Measurements from ENCODE around the gene RELB. TPM values are rescaled to one million over a fixed set of nuclear protein-coding genes. Genes with fewer than 3 reads are reported as not detected.

The RELB gene
- total and polyA plus RNA-seq, 2 donors (not counting 3 experiments of a cell fraction or from before 2014, with no cell fraction given): 13.2 to 14.4 TPM

DNA sequence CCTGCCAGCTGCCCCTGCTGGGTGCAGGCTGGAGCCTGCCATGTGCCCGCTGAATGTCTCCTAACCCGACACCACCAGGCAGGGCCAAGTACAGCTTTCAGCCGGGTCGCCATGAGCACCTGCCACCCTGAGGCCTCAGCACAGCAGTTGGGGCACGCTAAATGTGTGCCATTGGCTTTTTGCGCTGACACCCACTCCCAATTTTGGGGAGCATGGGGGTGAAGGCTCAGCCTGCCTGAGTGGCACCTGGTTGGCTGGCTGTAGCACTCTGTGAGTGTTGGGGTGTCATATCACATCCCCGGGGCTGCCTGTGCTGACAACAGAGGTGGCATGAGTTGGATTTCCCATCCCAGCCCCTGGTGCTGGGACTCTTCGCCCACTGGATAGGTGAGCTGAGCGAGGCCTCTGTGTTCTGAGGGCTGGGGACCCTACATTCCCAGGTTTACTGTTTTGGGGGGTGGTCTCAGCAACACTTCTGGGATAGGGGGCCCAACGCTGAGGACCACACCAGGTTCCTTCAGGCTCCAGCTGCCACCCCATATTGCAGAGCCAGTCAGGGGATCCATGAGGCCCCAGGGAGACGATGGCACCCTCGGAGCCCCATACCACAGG lies 7.2 kb upstream of the RELB start:
- Histone ChIP-seq H3K4me2 (ENCODE audit: insufficient read depth, low read length) (no peak overlapping the region), H3K27me3 (ENCODE audit: control insufficient read depth in 2 of 2, insufficient read depth in 2 of 2, low read length in 2 of 2) (no peaks in the 10 kb centered on the region), H3K9me1 (replicated peaks; ENCODE audit: control insufficient read depth, extremely low read depth, insufficient read depth, low read length) (no peaks in the 10 kb centered on the region), H3K27ac (ENCODE audit: insufficient read depth, low read depth, low read length) (no peak overlapping the region), H4K20me1 (replicated peaks; ENCODE audit: control insufficient read depth, extremely low read depth, insufficient read depth, low read length) (no peaks in the 10 kb centered on the region), H3K79me2 (ENCODE audit: control insufficient read depth, insufficient read depth, low read length) (no peaks in the 10 kb centered on the region), H2AFZ (ENCODE audit: low read depth, low read length) (no peak overlapping the region), H3K4me3 (replicated peaks in 1 of 3; ENCODE audit: insufficient read depth in 1 of 3, low read depth in 1 of 3, low read length in 3 of 3) (no peak overlapping the region), H3K9me3 (replicated peaks; ENCODE audit: control insufficient read depth, insufficient read depth, low read length) (no peaks in the 10 kb centered on the region), H3K36me3 (ENCODE audit: control insufficient read depth in 2 of 2, extremely low read depth in 1 of 2, insufficient read depth in 2 of 2, low read length in 2 of 2) (peaks cover 0 to 32% of the 10 kb centered on the region in 2 experiments), H3K4me1 (ENCODE audit: control insufficient read depth, extremely low read depth, insufficient read depth, low read length) (no peaks in the 10 kb centered on the region), H3K9ac (replicated peaks; ENCODE audit: extremely low read depth, insufficient read depth, low read length) (no peak overlapping the region)
- BruUV-seq (replicated peaks): no TSS peak
- POLR2A ChIA-PET: no interaction called here
- CTCF ChIA-PET: no interaction called here
- intact Hi-C loops (cut with micrococcal nuclease): no loop called here
- DNase-seq (ENCODE audit: low read depth, low spot score) (no peak), FAIRE-seq (no peak)
- dilution Hi-C loops (cut with MboI; ENCODE audit: extremely low pct_ligation_motif_present, low sequenced_read_pairs): no loop called here
- TF ChIP-seq POLR2AphosphoS5 (IDR thresholded peaks at IDR 0.05; ENCODE audit: insufficient read depth, low read depth, low read length): no peak
- no peak for TF ChIP-seq JUN (IDR thresholded peaks at IDR 0.05; ENCODE audit: borderline replicate concordance, insufficient read depth, insufficient read length, low read depth)
- TF ChIP-seq FOS (IDR thresholded peaks at IDR 0.05; ENCODE audit: borderline replicate concordance, insufficient read depth, low read length): no peak
- no peak for TF ChIP-seq MYC (IDR thresholded peaks at IDR 0.05; ENCODE audit: low read depth, low read length)
- TF ChIP-seq GATA2 (IDR thresholded peaks at IDR 0.05; ENCODE audit: insufficient read depth, insufficient read length, low read depth, low read length): no peak
- TF ChIP-seq, protein P1, sequence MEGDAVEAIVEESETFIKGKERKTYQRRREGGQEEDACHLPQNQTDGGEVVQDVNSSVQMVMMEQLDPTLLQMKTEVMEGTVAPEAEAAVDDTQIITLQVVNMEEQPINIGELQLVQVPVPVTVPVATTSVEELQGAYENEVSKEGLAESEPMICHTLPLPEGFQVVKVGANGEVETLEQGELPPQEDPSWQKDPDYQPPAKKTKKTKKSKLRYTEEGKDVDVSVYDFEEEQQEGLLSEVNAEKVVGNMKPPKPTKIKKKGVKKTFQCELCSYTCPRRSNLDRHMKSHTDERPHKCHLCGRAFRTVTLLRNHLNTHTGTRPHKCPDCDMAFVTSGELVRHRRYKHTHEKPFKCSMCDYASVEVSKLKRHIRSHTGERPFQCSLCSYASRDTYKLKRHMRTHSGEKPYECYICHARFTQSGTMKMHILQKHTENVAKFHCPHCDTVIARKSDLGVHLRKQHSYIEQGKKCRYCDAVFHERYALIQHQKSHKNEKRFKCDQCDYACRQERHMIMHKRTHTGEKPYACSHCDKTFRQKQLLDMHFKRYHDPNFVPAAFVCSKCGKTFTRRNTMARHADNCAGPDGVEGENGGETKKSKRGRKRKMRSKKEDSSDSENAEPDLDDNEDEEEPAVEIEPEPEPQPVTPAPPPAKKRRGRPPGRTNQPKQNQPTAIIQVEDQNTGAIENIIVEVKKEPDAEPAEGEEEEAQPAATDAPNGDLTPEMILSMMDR (IDR thresholded peaks at IDR 0.05; ENCODE audit: extremely low read depth in 1 of 2, insufficient read depth in 1 of 2, low read depth in 1 of 2, low read length in 2 of 2): no peak
- TF ChIP-seq, protein P2, sequence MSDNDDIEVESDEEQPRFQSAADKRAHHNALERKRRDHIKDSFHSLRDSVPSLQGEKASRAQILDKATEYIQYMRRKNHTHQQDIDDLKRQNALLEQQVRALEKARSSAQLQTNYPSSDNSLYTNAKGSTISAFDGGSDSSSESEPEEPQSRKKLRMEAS (IDR thresholded peaks at IDR 0.05; ENCODE audit: insufficient read depth, insufficient read length): no peak
- TF ChIP-seq POLR2A (IDR thresholded peaks at IDR 0.05; ENCODE audit: low read depth, low read length): no peak
- TF ChIP-seq EZH2 (IDR thresholded peaks at IDR 0.05; ENCODE audit: borderline replicate concordance, low read depth, low read length, severe bottlenecking): no peak
